SK-N-MC (cell line): Measurements from ENCODE around the gene KCTD17.

Source experiments
- EZH2 ChIP-seq: fragments of 200-600 bp; sonication (generic); IDR thresholded peaks from one replicate; pipeline ENCODE4 v1.6.1; 2017; ENCODE audit warnings: antibody characterized with exemption
- FOXP2 ChIP-seq: optimal IDR thresholded peaks from 2 replicates; pipeline ENCODE3; 2011; ENCODE audit warnings: mild to moderate bottlenecking, moderate library complexity; ENCODE audit not compliant: insufficient read depth; ENCODE audit errors: extremely low read length, control extremely low read depth

DNA sequence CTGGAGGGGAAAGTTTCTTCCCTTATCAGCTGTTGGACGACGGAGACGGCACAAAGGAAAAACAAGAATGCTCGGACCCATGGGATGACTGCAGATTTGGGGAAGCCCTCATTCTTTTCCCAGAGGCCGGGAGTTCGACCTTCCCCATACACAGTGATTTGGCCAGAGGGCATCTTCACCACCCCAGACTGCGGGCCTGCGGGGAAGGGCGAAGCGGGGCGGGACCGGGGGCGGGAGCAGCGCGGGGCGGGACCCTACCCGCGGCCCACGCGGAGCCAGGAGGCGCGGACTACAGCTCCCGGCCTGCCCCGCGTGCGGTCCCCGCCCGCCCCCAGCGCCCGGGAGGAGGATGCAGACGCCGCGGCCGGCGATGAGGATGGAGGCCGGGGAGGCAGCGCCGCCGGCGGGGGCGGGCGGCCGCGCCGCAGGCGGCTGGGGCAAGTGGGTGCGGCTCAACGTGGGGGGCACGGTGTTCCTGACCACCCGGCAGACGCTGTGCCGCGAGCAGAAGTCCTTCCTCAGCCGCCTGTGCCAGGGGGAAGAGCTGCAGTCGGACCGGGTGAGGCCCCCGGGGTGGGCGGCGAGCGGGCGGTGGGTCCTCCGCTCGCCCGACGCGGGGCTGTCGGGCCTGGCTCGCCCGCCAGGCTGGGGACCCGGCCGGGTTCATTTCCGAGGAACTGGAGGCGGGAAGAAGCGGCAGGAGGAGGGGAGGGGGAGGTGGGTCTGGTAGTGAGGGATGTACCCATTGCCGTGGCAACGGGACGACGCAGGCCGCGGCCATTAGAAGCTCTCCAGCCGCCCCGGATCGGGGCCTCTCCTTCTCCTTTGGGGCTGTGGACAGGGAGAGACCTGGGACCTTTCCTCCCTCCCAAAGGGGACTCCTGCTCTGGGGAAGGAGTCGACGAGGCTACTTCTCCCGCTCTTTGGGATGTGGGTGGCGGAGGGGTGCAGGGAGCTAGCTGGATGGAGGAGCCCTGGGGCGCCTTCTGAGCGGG lies at the start of gene KCTD17:
- TF ChIP-seq EZH2 = no peak
- no peak for TF ChIP-seq FOXP2
